Astrocyte (in vitro differentiated cells and primary cell): ENCODE results near the gene SPIN2B.

Source experiments
- EZH2 ChIP-seq: IDR thresholded peaks from 2 replicates; pipeline ENCODE4 v1.6.1; 2012; ENCODE audit warnings: mild to moderate bottlenecking, low read length, inconsistent platforms; ENCODE audit not compliant: insufficient read depth
- TF ChIP-seq, protein P1 (sequence below): IDR thresholded peaks from 2 replicates; pipeline ENCODE4 v1.5.1; 2011; ENCODE audit warnings: low read depth, mild to moderate bottlenecking, inconsistent platforms, low read length, moderate library complexity; ENCODE audit not compliant: insufficient read depth

DNA sequence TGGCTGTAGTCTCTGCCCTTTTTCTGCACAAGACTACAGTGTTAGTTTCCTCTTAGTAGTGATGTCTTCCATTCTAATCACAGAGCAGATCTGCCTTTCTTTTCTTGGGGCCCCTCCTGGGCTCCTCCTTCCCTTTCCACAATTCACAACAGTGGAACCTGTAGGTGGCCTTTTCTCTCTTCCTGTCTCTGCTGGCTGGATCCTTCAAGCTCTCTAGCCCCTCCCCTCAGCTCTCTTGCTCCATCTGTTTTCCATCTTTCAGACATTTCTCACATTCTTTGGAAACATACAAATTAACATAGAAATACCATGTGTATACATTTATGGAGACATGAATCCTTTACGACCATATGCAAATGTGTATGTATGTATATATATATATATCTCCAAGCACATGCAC, 16.2 kb upstream of the SPIN2B start:
- TF ChIP-seq, protein P1, sequence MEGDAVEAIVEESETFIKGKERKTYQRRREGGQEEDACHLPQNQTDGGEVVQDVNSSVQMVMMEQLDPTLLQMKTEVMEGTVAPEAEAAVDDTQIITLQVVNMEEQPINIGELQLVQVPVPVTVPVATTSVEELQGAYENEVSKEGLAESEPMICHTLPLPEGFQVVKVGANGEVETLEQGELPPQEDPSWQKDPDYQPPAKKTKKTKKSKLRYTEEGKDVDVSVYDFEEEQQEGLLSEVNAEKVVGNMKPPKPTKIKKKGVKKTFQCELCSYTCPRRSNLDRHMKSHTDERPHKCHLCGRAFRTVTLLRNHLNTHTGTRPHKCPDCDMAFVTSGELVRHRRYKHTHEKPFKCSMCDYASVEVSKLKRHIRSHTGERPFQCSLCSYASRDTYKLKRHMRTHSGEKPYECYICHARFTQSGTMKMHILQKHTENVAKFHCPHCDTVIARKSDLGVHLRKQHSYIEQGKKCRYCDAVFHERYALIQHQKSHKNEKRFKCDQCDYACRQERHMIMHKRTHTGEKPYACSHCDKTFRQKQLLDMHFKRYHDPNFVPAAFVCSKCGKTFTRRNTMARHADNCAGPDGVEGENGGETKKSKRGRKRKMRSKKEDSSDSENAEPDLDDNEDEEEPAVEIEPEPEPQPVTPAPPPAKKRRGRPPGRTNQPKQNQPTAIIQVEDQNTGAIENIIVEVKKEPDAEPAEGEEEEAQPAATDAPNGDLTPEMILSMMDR: no peak
- no peak for TF ChIP-seq EZH2
